NCI-H1417 treated with DMSO at 0.1 percent for 48 hours (cell line): ENCODE data around the gene SMIM1.

ENCODE experiments used
- DNase-seq: peaks from one replicate; lab custom pipeline; 2025; lab: John Stamatoyannopoulos, UW

Gene SMIM1

GRCh38 chr1:3777078-3777547, 4.6 kb downstream of the SMIM1 start:
- DNase-seq, result no peak

- DNase-seq, result no peak
These were observed 5.4 kb downstream of the SMIM1 start for GRCh38 chr1:3777647-3778589.

GRCh38 chr1:3778590-3779264, 6.2 kb downstream of the SMIM1 start:
- DNase-seq, result no peak

GRCh38 chr1:3779265-3779911, 6.8 kb downstream of the SMIM1 start:
- no peak for DNase-seq

- DNase-seq, result no peak
These were observed 7.4 kb downstream of the SMIM1 start for GRCh38 chr1:3779912-3780416.

GRCh38 chr1:3780901-3781300, 8.4 kb downstream of the SMIM1 start:
- no peak for DNase-seq

GRCh38 chr1:3783651-3784474, 11.3 kb downstream of the SMIM1 start:
- DNase-seq, result no peak

- no peak for DNase-seq
These were observed 12.5 kb downstream of the SMIM1 start for GRCh38 chr1:3785045-3785444.

- DNase-seq, result no peak
These were observed 13.1 kb downstream of the SMIM1 start for GRCh38 chr1:3785456-3786157.

- DNase-seq, result no peak
These were observed 14.2 kb downstream of the SMIM1 start for GRCh38 chr1:3786468-3787348.

- DNase-seq, result no peak
These were observed 14.8 kb downstream of the SMIM1 start for GRCh38 chr1:3787349-3787715.

- DNase-seq, result no peak
These were observed 15.4 kb downstream of the SMIM1 start for GRCh38 chr1:3787745-3788605.

GRCh38 chr1:3788756-3789420, 16.3 kb downstream of the SMIM1 start:
- DNase-seq, result no peak

- DNase-seq, result no peak
These were observed 17.1 kb downstream of the SMIM1 start for GRCh38 chr1:3789421-3790300.

- no peak for DNase-seq
These were observed 18.0 kb downstream of the SMIM1 start for GRCh38 chr1:3790500-3790923.

- DNase-seq, result no peak
These were observed 18.4 kb downstream of the SMIM1 start for GRCh38 chr1:3790952-3791351.

- no peak for DNase-seq
These were observed 23.1 kb downstream of the SMIM1 start for GRCh38 chr1:3795453-3796214.
